Cardiac atrium fibroblast (primary cell): ENCODE data around the gene CAMK1G. TPM values are rescaled to one million over a fixed set of nuclear protein-coding genes. Genes with fewer than 3 reads are reported as not detected.

Experiments
- total RNA-seq: library from RNA; depleted of rRNA; stranded (reverse); fragments of >200 nt; gene quantifications from 2 replicates; pipeline ENCODE4 v1.2.3, GENCODE V29; 2015

Gene CAMK1G
- not detected in 2 replicates for total RNA-seq

DNA sequence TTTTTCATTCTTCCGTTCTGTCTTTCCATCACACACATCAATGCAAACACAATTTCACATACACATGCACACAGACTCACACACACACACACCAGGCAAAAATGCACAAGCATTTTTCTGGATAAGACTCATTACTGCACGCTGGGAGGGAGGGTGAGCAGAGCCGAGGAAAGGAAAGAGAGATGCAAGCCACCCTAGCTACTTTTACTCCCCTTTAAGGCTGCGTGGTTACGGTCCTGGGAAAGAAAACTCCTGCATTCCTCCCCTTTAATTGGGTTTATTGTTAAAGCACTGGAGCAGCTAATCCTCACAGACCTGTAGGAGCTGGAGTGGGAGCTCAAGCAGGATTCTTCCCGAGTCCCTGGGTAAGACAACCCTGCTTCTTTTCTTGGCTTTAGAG is at the start of gene CAMK1G:
CAMK1G (plus strand) TSS at position 307 of the 400 bp plus-strand sequence. CDS start 11,270 bp downstream, outside the sequence.

DNA sequence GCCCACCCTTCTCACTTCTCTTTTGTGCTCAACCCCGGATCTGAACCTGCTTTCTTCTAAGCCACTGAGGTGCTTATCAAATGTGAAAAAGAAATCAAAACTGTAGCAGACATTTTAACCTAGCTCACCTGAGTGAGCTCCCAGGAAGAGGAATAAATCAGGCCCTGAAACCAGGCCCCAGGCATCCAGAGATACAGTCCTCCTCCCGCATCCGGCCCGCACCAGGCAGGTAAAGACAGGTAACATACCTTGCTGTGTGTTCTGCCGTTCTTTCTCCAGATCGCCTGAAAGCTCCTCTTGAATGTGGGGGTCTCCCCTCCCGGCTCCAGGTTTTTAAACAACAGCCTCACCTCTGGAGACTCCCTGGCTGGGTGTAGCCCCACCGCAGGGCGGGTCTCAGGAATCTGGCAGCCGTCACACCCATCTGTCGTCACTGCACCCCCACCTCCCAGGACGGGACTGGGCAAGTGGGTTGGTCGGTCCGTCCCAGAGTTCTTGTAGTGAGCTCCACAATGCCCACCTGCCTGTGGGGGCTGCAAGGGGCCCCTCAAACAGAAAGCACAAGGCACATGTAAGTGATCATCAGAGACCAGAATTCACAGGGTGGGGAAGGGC is 68.7 kb downstream of the CAMK1G start, which contains the start of gene LAMB3:
LAMB3 (minus strand) TSS at position 305 of the 615 bp plus-strand sequence. CDS start 1,481 bp downstream, outside the sequence.

Other genes starting within 250 kb of the CAMK1G start
- gene LAMB3, start 68.7 kb downstream of the CAMK1G start, total RNA-seq: 3.4 and 3.6 TPM in 2 replicates
- 14.8 and 34.5 TPM in 2 replicates for gene G0S2, start 91.7 kb downstream of the CAMK1G start, total RNA-seq
- 16.6 and 177 TPM in 2 replicates for gene HSD11B1, start 121.1 kb downstream of the CAMK1G start, total RNA-seq
- not detected in 2 replicates for gene TRAF3IP3, start 172.3 kb downstream of the CAMK1G start, total RNA-seq
- gene C1orf74, start 200.8 kb downstream of the CAMK1G start, total RNA-seq: 1.1 and 2.3 TPM in 2 replicates
- 0.32 TPM in 1 of 2 replicates, not detected in the other for gene IRF6, start 222.4 kb downstream of the CAMK1G start, total RNA-seq
- 5.1 and 6.3 TPM in 2 replicates for gene UTP25, start 244.3 kb downstream of the CAMK1G start, total RNA-seq